ENCODE results near the gene SERPINB3.

The SERPINB3 gene

DNA sequence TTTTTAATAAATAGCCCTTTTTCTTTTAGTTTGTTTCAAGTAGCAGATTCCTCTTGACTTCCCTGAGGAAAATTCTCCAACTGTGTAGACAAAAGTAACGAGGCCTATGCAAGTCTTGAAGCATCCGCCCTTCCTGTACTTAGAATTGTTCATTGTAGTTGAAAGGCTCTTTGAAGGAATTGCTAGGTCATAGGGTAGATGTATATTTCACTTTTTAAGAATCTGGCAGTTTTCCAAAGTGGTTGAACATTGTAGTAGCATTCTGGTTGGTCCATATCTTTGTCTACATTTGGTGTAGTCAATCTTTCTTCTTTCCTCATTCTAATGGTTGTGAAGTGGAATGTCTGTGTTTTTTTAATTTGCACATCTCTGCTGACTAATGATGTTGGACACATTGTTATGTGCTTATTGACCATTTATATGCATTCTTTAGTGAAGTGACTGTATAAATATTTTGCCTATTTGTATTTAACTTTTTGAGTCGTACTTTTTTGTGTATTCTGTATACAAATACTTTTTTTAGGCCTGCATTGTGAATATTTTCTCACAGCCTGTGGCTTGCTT, 35.5 kb upstream of the SERPINB3 start:
- TF ChIP-seq, protein P1, sequence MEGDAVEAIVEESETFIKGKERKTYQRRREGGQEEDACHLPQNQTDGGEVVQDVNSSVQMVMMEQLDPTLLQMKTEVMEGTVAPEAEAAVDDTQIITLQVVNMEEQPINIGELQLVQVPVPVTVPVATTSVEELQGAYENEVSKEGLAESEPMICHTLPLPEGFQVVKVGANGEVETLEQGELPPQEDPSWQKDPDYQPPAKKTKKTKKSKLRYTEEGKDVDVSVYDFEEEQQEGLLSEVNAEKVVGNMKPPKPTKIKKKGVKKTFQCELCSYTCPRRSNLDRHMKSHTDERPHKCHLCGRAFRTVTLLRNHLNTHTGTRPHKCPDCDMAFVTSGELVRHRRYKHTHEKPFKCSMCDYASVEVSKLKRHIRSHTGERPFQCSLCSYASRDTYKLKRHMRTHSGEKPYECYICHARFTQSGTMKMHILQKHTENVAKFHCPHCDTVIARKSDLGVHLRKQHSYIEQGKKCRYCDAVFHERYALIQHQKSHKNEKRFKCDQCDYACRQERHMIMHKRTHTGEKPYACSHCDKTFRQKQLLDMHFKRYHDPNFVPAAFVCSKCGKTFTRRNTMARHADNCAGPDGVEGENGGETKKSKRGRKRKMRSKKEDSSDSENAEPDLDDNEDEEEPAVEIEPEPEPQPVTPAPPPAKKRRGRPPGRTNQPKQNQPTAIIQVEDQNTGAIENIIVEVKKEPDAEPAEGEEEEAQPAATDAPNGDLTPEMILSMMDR (IDR thresholded peaks at IDR 0.05; ENCODE audit: control insufficient read depth, extremely low read depth, insufficient read depth): no peak
- H3K4me3 ChIP-seq (ENCODE audit: low read depth, low read length): no peak overlapping the region
- DNase-seq (ENCODE audit: low read depth): no peak

DNA sequence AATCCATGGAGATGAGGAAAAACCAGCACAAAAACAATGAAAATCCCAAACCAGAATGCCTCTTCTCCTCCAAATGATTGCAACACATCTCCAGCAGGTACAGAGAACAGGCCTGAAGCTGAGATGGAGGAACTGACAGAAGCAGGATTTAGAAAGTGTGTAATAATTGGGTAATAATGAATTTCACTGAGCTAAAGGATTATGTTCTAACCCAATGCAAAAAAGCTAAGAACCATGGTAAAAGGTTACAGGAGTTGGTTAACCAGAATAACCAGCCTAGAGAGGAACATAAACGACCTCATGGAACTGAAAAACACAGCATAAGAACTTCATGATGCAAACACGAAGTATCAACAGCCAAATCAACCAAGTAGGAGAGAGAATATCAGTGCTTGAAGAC, 27.4 kb upstream of the SERPINB3 start:
- H3K4me3 ChIP-seq (ENCODE audit: low read depth, low read length): no peak overlapping the region
- TF ChIP-seq, protein P1 (IDR thresholded peaks at IDR 0.05; ENCODE audit: control insufficient read depth, extremely low read depth, insufficient read depth): no peak
- no peak for DNase-seq (ENCODE audit: low read depth)

DNA sequence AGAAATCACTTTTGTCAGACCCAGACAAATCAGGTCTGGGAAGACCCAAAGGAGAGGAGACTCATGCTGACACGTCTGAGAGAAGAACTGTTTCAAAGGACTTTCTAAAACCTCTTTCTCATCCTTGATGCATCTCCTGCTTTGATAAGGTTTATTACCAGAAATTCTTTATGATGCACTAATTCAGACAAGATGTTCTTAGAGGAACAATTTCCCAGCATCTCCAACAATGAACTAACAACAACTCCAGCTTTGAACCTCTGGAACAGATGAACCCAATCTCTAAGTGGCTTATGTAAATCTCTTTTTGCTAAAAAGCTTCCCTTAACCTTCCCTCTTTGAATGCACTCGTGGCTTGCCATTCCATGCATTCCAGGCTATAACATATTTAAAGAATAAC, 25.2 kb upstream of the SERPINB3 start:
- TF ChIP-seq, protein P1 (IDR thresholded peaks at IDR 0.05; ENCODE audit: control insufficient read depth, extremely low read depth, insufficient read depth): no peak

DNA sequence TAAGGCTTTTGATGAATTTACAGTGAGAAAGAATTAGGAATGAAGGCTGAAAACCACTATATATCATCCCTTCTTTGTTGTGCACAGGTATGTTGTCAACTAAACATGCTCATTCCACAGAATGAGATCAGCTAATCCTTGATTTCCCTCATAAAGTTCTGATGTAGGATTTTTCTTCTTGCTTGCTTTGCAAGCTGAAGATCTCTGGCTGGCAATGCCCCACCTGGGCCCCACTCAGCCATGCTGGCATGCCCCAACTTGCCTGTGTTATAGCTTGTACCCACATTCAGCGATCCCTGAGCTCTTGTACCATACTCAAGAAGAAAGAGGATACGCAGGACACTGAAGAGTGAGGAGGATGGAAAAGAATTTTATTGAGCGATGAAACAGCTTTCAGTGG, 23.0 kb upstream of the SERPINB3 start:
- TF ChIP-seq, protein P1 (IDR thresholded peaks at IDR 0.05; ENCODE audit: control insufficient read depth, extremely low read depth, insufficient read depth): no peak
- DNase-seq (ENCODE audit: low read depth): no peak
- no peak overlapping the region for H3K4me3 ChIP-seq (ENCODE audit: low read depth, low read length)

More for the DNA sequence above, 25.2 kb upstream of the SERPINB3 start:
- no peak overlapping the region for H3K4me3 ChIP-seq (ENCODE audit: low read depth, low read length)
- DNase-seq (ENCODE audit: low read depth): no peak

DNA sequence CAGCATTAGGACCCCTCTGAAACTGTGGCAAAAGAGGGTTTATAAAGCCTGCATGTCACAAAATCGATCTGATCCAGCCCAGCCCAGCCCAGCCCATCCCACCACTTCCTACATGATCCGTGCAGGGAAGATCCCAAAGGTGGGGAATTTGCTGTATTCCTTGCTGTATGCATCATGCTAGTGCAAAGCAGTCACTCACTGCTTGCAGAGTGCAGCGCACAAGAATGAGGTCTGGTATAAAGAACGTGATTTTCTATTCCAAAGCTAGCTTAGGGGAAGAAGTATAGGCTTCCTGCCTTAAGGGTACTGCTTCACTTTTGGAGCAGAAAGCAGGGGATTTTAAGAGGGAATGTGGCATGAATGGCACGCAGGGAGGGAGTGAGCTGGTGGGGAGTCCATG, 22.2 kb upstream of the SERPINB3 start:
- TF ChIP-seq, protein P1 (IDR thresholded peaks at IDR 0.05; ENCODE audit: control insufficient read depth, extremely low read depth, insufficient read depth): no peak
- DNase-seq (ENCODE audit: low read depth): no peak
- no peak overlapping the region for H3K4me3 ChIP-seq (ENCODE audit: low read depth, low read length)

DNA sequence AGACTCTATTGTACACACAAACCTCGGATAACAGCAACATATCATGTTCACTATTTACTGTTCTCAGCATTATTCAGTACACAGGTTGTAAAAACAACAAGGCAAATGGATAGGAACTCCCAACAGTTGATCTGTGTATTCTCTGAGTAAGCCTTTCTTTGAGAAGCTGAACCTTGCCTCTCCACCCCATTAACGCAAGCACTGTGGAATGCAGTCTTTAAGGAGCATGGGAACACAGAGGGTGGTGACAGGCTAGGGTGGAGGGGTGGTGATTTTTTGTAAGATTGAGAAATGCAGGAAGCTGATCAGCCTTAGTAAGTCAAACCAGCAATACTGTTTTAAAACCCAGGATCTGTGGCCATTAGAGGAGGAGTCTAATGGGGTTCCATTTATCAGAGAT, 21.5 kb upstream of the SERPINB3 start:
- H3K4me3 ChIP-seq (ENCODE audit: low read depth, low read length): 0 out of 2 replicates have a peak overlapping the region, but pooled peaks have one; percentile 6
- TF ChIP-seq, protein P1 (IDR thresholded peaks at IDR 0.05; ENCODE audit: control insufficient read depth, extremely low read depth, insufficient read depth): no peak
- DNase-seq (ENCODE audit: low read depth): peak; percentile 94
